Activated CD4-positive, alpha-beta T cell treated with anti-CD3 and anti-CD28 coated beads, Interleukin-2, amount 10 ng/mL, durations not matched to agents 7 days and 5 days (primary cell): ENCODE data around the gene MBNL3. TPM values are rescaled to one million over a fixed set of nuclear protein-coding genes. Genes with fewer than 3 reads are reported as not detected.
"Not testable (repeated sequence)": the region's sequence is repeated elsewhere in the genome, so short reads cannot be mapped to it uniquely, and the experiment has no call there.

Experiments
- CTCF ChIA-PET: fragments of 350-600 bp; sonication (Branson Sonifier 250); formaldehyde crosslinking; loops from one replicate; lab custom pipeline; 2021; ENCODE audit warnings: antibody characterized with exemption; lab: Charles Lee
- POLR2A ChIA-PET: fragments of 350-600 bp; sonication (Branson Sonifier 250); formaldehyde crosslinking; loops from one replicate; lab custom pipeline; 2021; ENCODE audit warnings: antibody characterized with exemption; lab: Charles Lee
- DNase-seq: peaks from one replicate; pipeline ENCODE4 v3.0.0-alpha.2; 2020
- H3K27ac Mint-ChIP-seq: one replicate; pipeline ENCODE4 v1.8.0; 2021; ENCODE audit warnings: mild to moderate bottlenecking, moderate library complexity, mixed read lengths
- H3K27me3 Mint-ChIP-seq: one replicate; pipeline ENCODE4 v1.8.0; 2021; ENCODE audit warnings: mixed read lengths
- H3K36me3 Mint-ChIP-seq: one replicate; pipeline ENCODE4 v1.8.0; 2021; ENCODE audit warnings: low read depth, mixed read lengths
- H3K4me1 Mint-ChIP-seq: one replicate; pipeline ENCODE4 v1.8.0; 2021; ENCODE audit warnings: mixed read lengths
- H3K4me3 Mint-ChIP-seq: one replicate; pipeline ENCODE4 v1.8.0; 2021; ENCODE audit warnings: mild to moderate bottlenecking, moderate library complexity, mixed read lengths
- H3K9me3 Mint-ChIP-seq: one replicate; pipeline ENCODE4 v1.8.0; 2021; ENCODE audit warnings: mixed read lengths
- total RNA-seq, 2 experiments: library from RNA; stranded (reverse); gene quantifications; one replicate each; pipeline ENCODE4 v1.2.3, GENCODE V29; 2021

The MBNL3 gene
- total RNA-seq, 2 experiments from 2014 or later, result 33.7 to 50.4 TPM

- H3K27me3 Mint-ChIP-seq, CTCF ChIA-PET, H3K27ac Mint-ChIP-seq, H3K4me3 Mint-ChIP-seq, H3K36me3 Mint-ChIP-seq, H3K9me3 Mint-ChIP-seq, POLR2A ChIA-PET, DNase-seq, H3K4me1 Mint-ChIP-seq: not testable (repeated sequence)
Measured at GRCh38 chrX:132326960-132327359, 161.9 kb downstream of the MBNL3 start.
